K562 (cell line): Measurements from ENCODE around the gene TRMT1. TPM values are rescaled to one million over a fixed set of nuclear protein-coding genes. Genes with fewer than 3 reads are reported as not detected.

ENCODE experiments used
- CSDE1 ChIP-seq, 2 experiments: fragments of 450-650 bp; IDR thresholded peaks; 2 replicates each; pipeline ENCODE4 v1.6.1; 2016; ENCODE audit warnings: mild to moderate bottlenecking in 1 of 2
- DACH1 ChIP-seq: fragments of 450-650 bp; IDR thresholded peaks from 2 replicates; pipeline ENCODE4 v1.6.1; 2018; ENCODE audit not compliant: partially characterized antibody
- ERF ChIP-seq: fragments of 450-650 bp; formaldehyde crosslinking; IDR thresholded peaks from 2 replicates; pipeline ENCODE4 v1.4.0; 2020; ENCODE audit warnings: mild to moderate bottlenecking, mixed read lengths
- FOXA3 ChIP-seq, 2 experiments: fragments of 450-650 bp in 1 of 2; sonication (generic) in 1 of 2; formaldehyde crosslinking; IDR thresholded peaks in 1 of 2; conservative IDR thresholded peaks in 1 of 2; 2 replicates each; pipeline versions ENCODE4 v1.4.0 to v1.8.0; 2020 to 2022; ENCODE audit warnings: mild to moderate bottlenecking in 2 of 2, missing genetic modification reagents in 1 of 2
- GTF3C2 ChIP-seq: IDR thresholded peaks from 3 replicates; pipeline ENCODE4 v1.6.1; 2011; ENCODE audit warnings: borderline replicate concordance, mild to moderate bottlenecking, moderate library complexity; ENCODE audit not compliant: insufficient read length; ENCODE audit errors: extremely low read depth
- HDAC6 ChIP-seq: IDR thresholded peaks from 2 replicates; pipeline ENCODE4 v1.6.1; 2012; ENCODE audit warnings: low read depth, mild to moderate bottlenecking, control low read depth, inconsistent platforms, low read length, moderate library complexity
- MAFK ChIP-seq: IDR thresholded peaks from 2 replicates; pipeline ENCODE4 v1.6.1; 2011; ENCODE audit warnings: low read length, improper control_type of control experiment
- MAZ ChIP-seq, 2 experiments: fragments of 450-650 bp in 1 of 2; sonication (generic) in 1 of 2; formaldehyde crosslinking; IDR thresholded peaks in 1 of 2; conservative IDR thresholded peaks in 1 of 2; 2 replicates each; pipeline versions ENCODE4 v1.4.0 to v1.5.0; 2020; ENCODE audit warnings: mild to moderate bottlenecking in 1 of 2, missing genetic modification reagents in 1 of 2
- MEF2A ChIP-seq: IDR thresholded peaks from 2 replicates; pipeline ENCODE4 v1.6.1; 2011; ENCODE audit warnings: low read depth, mild to moderate bottlenecking, low read length, moderate library complexity; ENCODE audit not compliant: control insufficient read depth
- NCOA6 ChIP-seq: fragments of 450-650 bp; IDR thresholded peaks from 2 replicates; pipeline ENCODE4 v1.6.1; 2017; ENCODE audit warnings: mild to moderate bottlenecking
- NFXL1 ChIP-seq: fragments of 450-650 bp; formaldehyde crosslinking; IDR thresholded peaks from 2 replicates; pipeline ENCODE4 v1.4.0; 2021; ENCODE audit warnings: mild to moderate bottlenecking
- PTBP1 ChIP-seq: fragments of 200-400 bp; formaldehyde crosslinking; IDR thresholded peaks from 2 replicates; pipeline ENCODE4 v1.6.1; 2017; ENCODE audit warnings: low read depth, low read length
- TAF1 ChIP-seq: IDR thresholded peaks from 2 replicates; pipeline ENCODE4 v1.6.1; 2011; ENCODE audit warnings: mild to moderate bottlenecking, low read length, moderate library complexity; ENCODE audit not compliant: insufficient read depth, control insufficient read depth, severe bottlenecking; ENCODE audit errors: extremely low read depth
- TCFL5 ChIP-seq: fragments of 250-450 bp; sonication (Bioruptor Pico); conservative IDR thresholded peaks from 2 replicates; pipeline ENCODE4 v1.6.1; 2021; ENCODE audit warnings: mild to moderate bottlenecking, moderate library complexity, matching md5 sums
- ZKSCAN3 ChIP-seq: fragments of 250-450 bp; sonication (Bioruptor Pico); IDR thresholded peaks from 2 replicates; pipeline ENCODE4 v1.4.0; 2020
- ZNF12 ChIP-seq: sonication (generic); formaldehyde crosslinking; IDR thresholded peaks from 2 replicates; pipeline ENCODE4 v1.4.0; 2020; ENCODE audit warnings: mild to moderate bottlenecking, missing genetic modification reagents
- ZNF174 ChIP-seq: fragments of 250-450 bp; sonication (Bioruptor Pico); IDR thresholded peaks from 2 replicates; pipeline ENCODE4 v1.4.0; 2020; ENCODE audit warnings: mild to moderate bottlenecking
- ZNF398 ChIP-seq: fragments of 250-450 bp; sonication (Bioruptor Pico); IDR thresholded peaks from 2 replicates; pipeline ENCODE4 v1.8.0; 2021; ENCODE audit warnings: moderate library complexity, mild to moderate bottlenecking, inconsistent platforms
- ZNF586 ChIP-seq: fragments of 450-650 bp; formaldehyde crosslinking; conservative IDR thresholded peaks from 2 replicates; pipeline ENCODE4 v1.4.0; 2020; ENCODE audit warnings: mild to moderate bottlenecking, moderate library complexity
- ZNF740 ChIP-seq, 3 experiments: fragments of 200-800 bp in 1 of 3; sonication (Bioruptor generic) in 1 of 3; sonication (generic) in 1 of 3; formaldehyde crosslinking in 1 of 3; IDR thresholded peaks; 2 replicates each; pipeline versions ENCODE4 v1.6.1 to v1.8.0; 2016 to 2022; ENCODE audit warnings: mild to moderate bottlenecking in 2 of 3, missing compliant biosample characterization in 2 of 3, missing genetic modification characterization in 2 of 3, missing genetic modification reagents in 1 of 3
- ZNF780A ChIP-seq: fragments of 250-450 bp; sonication (Bioruptor Pico); IDR thresholded peaks from 2 replicates; pipeline ENCODE4 v1.5.0; 2021; ENCODE audit warnings: mild to moderate bottlenecking
- polyA plus RNA-seq, 8 experiments: library from polyadenylated mRNA; depleted of rRNA in 4 of 8; stranded (reverse) in 5 of 8; unstranded in 3 of 8; fragments of >200 nt; fragmentation: Nextera tagmentation in 2 of 8; fragmentation: Illumina TruSeq in 1 of 8; extraction: Ambion mirVana in 2 of 8; extraction: Trizol in 1 of 8; gene quantifications; 2 replicates each; pipeline versions ENCODE4 v1.2.1 to v1.2.3, GENCODE V29; 2011 to 2014; ENCODE audit warnings: inconsistent platforms in 1 of 8, missing spikeins in 1 of 8
- total RNA-seq, 7 experiments: library from RNA; depleted of rRNA in 6 of 7; stranded (reverse); fragments of >200 nt in 6 of 7; fragmentation: Illumina TruSeq in 2 of 7; extraction: Trizol in 2 of 7; gene quantifications; 2 replicates each; pipeline versions ENCODE4 v1.2.1 to v1.2.3, GENCODE V29; 2011 to 2021; ENCODE audit warnings: low replicate concordance in 1 of 7

TRMT1 gene
- total and polyA plus RNA-seq, 9 of the 15 experiments (the other 6 are each of a cell fraction or from before 2014, with no cell fraction given) = 5.8 to 158 (median 54.3) TPM

DNA sequence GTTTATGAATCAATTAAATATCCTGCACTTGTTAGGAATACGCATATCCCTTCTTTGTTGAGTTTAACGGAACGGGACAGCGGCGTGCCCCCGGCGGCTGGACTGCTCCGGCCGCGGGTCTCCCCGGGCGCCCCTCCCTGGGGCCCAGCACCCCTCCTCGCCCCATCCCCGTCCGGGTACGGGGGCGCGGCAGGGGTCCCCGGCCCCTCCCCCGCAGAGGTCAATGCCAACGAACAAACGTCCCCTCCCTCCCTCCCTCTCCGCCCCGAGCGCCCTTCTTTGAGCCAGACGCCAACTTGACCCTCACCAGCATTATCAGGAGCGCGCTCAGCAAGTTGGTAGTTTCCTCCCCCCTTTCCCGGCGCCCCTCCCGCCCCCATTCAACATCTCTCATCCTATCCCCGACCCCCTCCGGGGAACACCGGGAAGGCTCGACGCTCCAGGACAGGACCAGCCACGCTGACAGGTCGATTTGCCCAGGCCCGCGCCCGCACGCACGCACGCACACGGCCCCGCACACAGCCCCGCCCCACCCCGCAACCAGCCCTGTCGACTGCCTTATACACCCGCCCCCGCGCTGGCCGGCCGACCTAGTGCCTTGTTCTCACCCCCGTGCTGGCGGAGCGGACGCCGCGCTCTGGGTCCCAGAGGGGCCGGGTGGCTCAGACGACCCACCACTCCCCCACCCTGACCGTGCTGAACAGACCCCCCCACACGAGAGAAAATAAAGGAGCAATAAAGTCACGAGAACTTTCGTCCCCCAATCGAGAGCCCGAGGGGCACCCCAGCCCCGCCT lies 18.9 kb downstream of the TRMT1 start (continued):
- TF ChIP-seq ZNF398 (CRISPR knock-in tag) (no peak), ZNF586 (peak; percentile 77; the same call in 1 of the 2 replicates), DACH1 (no peak), PTBP1 (no peak), CSDE1 (IDR thresholded peaks at IDR 0.05) (no peak), NFXL1 (CRISPR knock-in tag) (no peak), NCOA6 (0 out of 2 replicates have a peak, but pooled peaks have one; percentile 6), GTF3C2 (no peak), ZNF740 (CRISPR knock-in tag; IDR thresholded peaks at IDR 0.05) (peak; percentile 84), ZNF740 (tag; IDR thresholded peaks at IDR 0.05) (peak in 1 of 2 experiments; percentile 94; a peak in 1 of 4 replicates), MAZ (CRISPR knock-in tag; conservative IDR thresholded peaks at IDR 0.05 in 1 of 2, IDR thresholded peaks at IDR 0.05 in 1 of 2) (peak; percentile 64 to 79), TAF1 (peak; percentile 26), ZNF174 (no peak), ERF (CRISPR knock-in tag) (peak; percentile 72; the same call in 1 of the 2 replicates), HDAC6 (peak; percentile 78; the same call in 1 of the 2 replicates), ZKSCAN3 (CRISPR knock-in tag) (no peak), ZNF780A (CRISPR knock-in tag) (peak; percentile 69; the same call in 1 of the 2 replicates), ZNF12 (CRISPR knock-in tag) (no peak), TCFL5 (CRISPR knock-in tag) (no peak), FOXA3 (CRISPR knock-in tag; conservative IDR thresholded peaks at IDR 0.05 in 1 of 2, IDR thresholded peaks at IDR 0.05 in 1 of 2) (no peak; a peak in 1 of 4 replicates), MEF2A (no peak), MAFK (no peak)
